Endothelial cell of umbilical vein (primary cell): ENCODE results near the gene XRN2. TPM values are rescaled to one million over a fixed set of nuclear protein-coding genes. Genes with fewer than 3 reads are reported as not detected.
"Not testable (repeated sequence)": the region's sequence is repeated elsewhere in the genome, so short reads cannot be mapped to it uniquely, and the experiment has no call there.

ENCODE experiments used
- BruUV-seq: library from RNA; stranded (reverse); fragments of 400-500 nt; replicated peaks from 2 replicates; lab custom pipeline; 2021; lab: Mats Ljungman, UMichigan
- CTCF ChIA-PET: fragments of 300-600, 350-600 bp; sonication (Branson Sonifier 250); formaldehyde crosslinking; loops from one replicate; lab custom pipeline; 2021; ENCODE audit warnings: antibody characterized with exemption, inconsistent platforms; lab: Charles Lee
- POLR2A ChIA-PET: fragments of 300-600, 350-600 bp; sonication (Branson Sonifier 250); formaldehyde crosslinking; loops from one replicate; lab custom pipeline; 2021; ENCODE audit warnings: antibody characterized with exemption, inconsistent platforms; lab: Charles Lee
- DNase-seq: peaks from one replicate; pipeline ENCODE4 v3.0.0-alpha.2; 2011; ENCODE audit warnings: low read depth, low spot score
- FAIRE-seq: peaks from 2 replicates; lab custom pipeline; 2011; peaks lifted over from hg19 to GRCh38; lab: Jason Lieb, UNC
- H2AFZ ChIP-seq: 2 replicates; pipeline ENCODE4 v1.6.0; 2012; ENCODE audit warnings: low read depth, low read length, control low read depth, inconsistent platforms
- H3K27ac ChIP-seq: 2 replicates; pipeline ENCODE4 v1.5.1; 2011; ENCODE audit warnings: low read depth, mild to moderate bottlenecking, control low read depth, low read length, moderate library complexity; ENCODE audit not compliant: insufficient read depth
- H3K27me3 ChIP-seq, 2 experiments: 2 replicates each; pipeline versions ENCODE4 v1.6.0 to v1.6.1; 2011; ENCODE audit warnings: low read length in 2 of 2, mixed read lengths in 1 of 2; ENCODE audit not compliant: control insufficient read depth in 2 of 2, insufficient read depth in 2 of 2
- H3K36me3 ChIP-seq, 2 experiments: 2 replicates in 1 of 2; 3 replicates in 1 of 2; pipeline ENCODE4 v1.5.1; 2011; ENCODE audit warnings: low read length in 2 of 2, mild to moderate bottlenecking in 1 of 2, moderate library complexity in 1 of 2; ENCODE audit not compliant: control insufficient read depth in 2 of 2, insufficient read depth in 2 of 2; ENCODE audit errors: extremely low read depth in 1 of 2
- H3K4me1 ChIP-seq: 3 replicates; pipeline ENCODE4 v1.5.1; 2011; ENCODE audit warnings: mild to moderate bottlenecking, low read length; ENCODE audit not compliant: control insufficient read depth, insufficient read depth; ENCODE audit errors: extremely low read depth
- H3K4me2 ChIP-seq: 2 replicates; pipeline ENCODE4 v1.6.1; 2011; ENCODE audit warnings: low read length, control low read depth, mixed read lengths; ENCODE audit not compliant: insufficient read depth
- H3K4me3 ChIP-seq, 3 experiments: fragments of 200-600 bp in 1 of 3; sonication (generic), shearing (Covaris generic) in 1 of 3; replicated peaks in 1 of 3; 2 replicates each; pipeline ENCODE4 v1.5.1; 2011 to 2016; ENCODE audit warnings: control low read depth in 3 of 3, low read length in 3 of 3, mild to moderate bottlenecking in 2 of 3, inconsistent platforms in 1 of 3, low read depth in 1 of 3, moderate library complexity in 1 of 3; ENCODE audit not compliant: insufficient read depth in 1 of 3
- H3K79me2 ChIP-seq: 2 replicates; pipeline ENCODE4 v1.6.0; 2012; ENCODE audit warnings: low read length, inconsistent platforms; ENCODE audit not compliant: control insufficient read depth, insufficient read depth
- H3K9ac ChIP-seq: replicated peaks from 2 replicates; pipeline ENCODE3; 2011; ENCODE audit warnings: low read length, control low read depth; ENCODE audit not compliant: insufficient read depth; ENCODE audit errors: extremely low read depth
- H3K9me1 ChIP-seq: replicated peaks from 3 replicates; pipeline ENCODE4 v1.6.0; 2011; ENCODE audit warnings: mild to moderate bottlenecking, low read length; ENCODE audit not compliant: control insufficient read depth, insufficient read depth; ENCODE audit errors: extremely low read depth
- H3K9me3 ChIP-seq: replicated peaks from 2 replicates; pipeline ENCODE4 v1.5.1; 2012; ENCODE audit warnings: low read length, inconsistent platforms; ENCODE audit not compliant: control insufficient read depth, insufficient read depth
- H4K20me1 ChIP-seq: replicated peaks from 2 replicates; pipeline ENCODE3; 2011; ENCODE audit warnings: mild to moderate bottlenecking, low read length; ENCODE audit not compliant: control insufficient read depth, insufficient read depth; ENCODE audit errors: extremely low read depth
- EZH2 ChIP-seq: IDR thresholded peaks from 2 replicates; pipeline ENCODE4 v1.6.1; 2012; ENCODE audit warnings: borderline replicate concordance, low read depth, mild to moderate bottlenecking, moderate library complexity, low read length, inconsistent platforms; ENCODE audit not compliant: severe bottlenecking
- MYC ChIP-seq: IDR thresholded peaks from one replicate; pipeline ENCODE4 v1.6.1; 2011; ENCODE audit warnings: mild to moderate bottlenecking, low read depth, low read length
- POLR2A ChIP-seq: IDR thresholded peaks from 2 replicates; pipeline ENCODE4 v1.6.1; 2012; ENCODE audit warnings: low read depth, mild to moderate bottlenecking, control low read depth, low read length
- dilution Hi-C: fragments of 300-500 bp; cut with MboI; formaldehyde crosslinking; loops from one replicate; pipeline ENCODE4 v1.15.0; 2019; ENCODE audit warnings: low sequenced_read_pairs; ENCODE audit not compliant: extremely low pct_ligation_motif_present
- intact Hi-C: fragments of 100-400 bp; cut with micrococcal nuclease; formaldehyde crosslinking; loops from one replicate; pipeline ENCODE4 v1.10.0; 2022
- polyA plus RNA-seq, 4 experiments: library from polyadenylated mRNA; depleted of rRNA in 3 of 4; stranded (reverse) in 3 of 4; unstranded in 1 of 4; fragments of >200 nt; gene quantifications; 2 replicates each; pipeline versions ENCODE4 v1.2.1 to v1.2.3, GENCODE V29; 2011 to 2012; ENCODE audit warnings: missing spikeins in 1 of 4
- total RNA-seq: library from RNA; stranded (reverse); gene quantifications from 2 replicates; pipeline ENCODE4 v1.2.3, GENCODE V29; 2021

The XRN2 gene
- total and polyA plus RNA-seq, 2 donors (not counting 3 experiments of a cell fraction or from before 2014, with no cell fraction given) = 32.3 to 66.6 TPM

GRCh38 chr20:21411725-21412124 lies 108.6 kb downstream of the XRN2 start:
- FAIRE-seq = no peak
- CTCF ChIA-PET = no interaction called here
- Histone ChIP-seq H3K4me1 (no peaks in the 10 kb centered on the region), H3K9me1 (no peaks in the 10 kb centered on the region), H2AFZ (no peak overlapping the region), H3K36me3 (no peaks in the 10 kb centered on the region), H3K4me3 (no peak overlapping the region), H3K9ac (no peak overlapping the region), H4K20me1 (no peaks in the 10 kb centered on the region), H3K79me2 (no peaks in the 10 kb centered on the region), H3K4me2 (no peak overlapping the region), H3K27ac (no peak overlapping the region), H3K9me3 (no peaks in the 10 kb centered on the region), H3K27me3 (peaks cover 5 to 7% of the 10 kb centered on the region in 2 experiments)
- POLR2A ChIA-PET = no interaction called here
- intact Hi-C loops (no loop called here), dilution Hi-C loops (no loop called here)
- no TSS peak for BruUV-seq
- TF ChIP-seq EZH2 = no peak
- no peak for TF ChIP-seq POLR2A
- TF ChIP-seq MYC = no peak
- no peak for DNase-seq

- BruUV-seq, FAIRE-seq, H2AFZ ChIP-seq, CTCF ChIA-PET, DNase-seq, POLR2A ChIA-PET, intact Hi-C loops, H3K27me3 ChIP-seq, H3K79me2 ChIP-seq, H3K4me2 ChIP-seq, dilution Hi-C loops, H3K9ac ChIP-seq, H3K4me1 ChIP-seq, H3K9me1 ChIP-seq, H3K9me3 ChIP-seq, H4K20me1 ChIP-seq, H3K27ac ChIP-seq, H3K4me3 ChIP-seq, H3K36me3 ChIP-seq: not testable (repeated sequence)
Measured at GRCh38 chr20:21413996-21414395, 110.9 kb downstream of the XRN2 start.

DNA sequence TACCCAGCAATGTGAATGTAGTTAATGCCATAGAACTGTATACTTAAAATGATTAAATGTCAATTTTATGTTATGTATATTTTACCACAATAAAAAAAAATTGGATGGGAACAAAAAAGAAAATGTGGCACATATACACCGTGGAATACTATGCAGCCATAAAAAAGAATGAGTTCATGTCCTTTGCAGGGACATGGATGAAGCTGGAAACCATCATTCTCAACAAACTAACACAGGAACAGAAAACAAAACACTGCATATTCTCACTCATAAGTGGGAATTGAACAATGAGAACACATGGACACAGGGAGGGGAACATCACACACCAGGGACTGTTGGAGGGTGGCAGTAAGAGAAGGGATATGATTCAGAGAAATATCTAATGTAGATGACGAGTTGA lies 116.0 kb downstream of the XRN2 start:
- H3K9ac ChIP-seq, POLR2A ChIA-PET, H3K4me1 ChIP-seq, FAIRE-seq, BruUV-seq, H3K27ac ChIP-seq, H3K9me3 ChIP-seq, H3K4me3 ChIP-seq, intact Hi-C loops, CTCF ChIA-PET, DNase-seq, H2AFZ ChIP-seq, H3K27me3 ChIP-seq, H3K9me1 ChIP-seq, dilution Hi-C loops, H3K4me2 ChIP-seq, H3K36me3 ChIP-seq, H3K79me2 ChIP-seq, H4K20me1 ChIP-seq: not testable (repeated sequence)
